MM.1S (cell line): ENCODE results near the gene GTSE1.
"Not testable (repeated sequence)": the region's sequence is repeated elsewhere in the genome, so short reads cannot be mapped to it uniquely, and the experiment has no call there.

ENCODE experiments used
- DNase-seq: peaks from one replicate; pipeline ENCODE4 v3.0.0-alpha.2; 2015
- H2AFZ ChIP-seq: fragments of 300-600 bp; sonication (generic); 2 replicates; pipeline ENCODE4 v1.6.0; 2016; ENCODE audit warnings: antibody characterized with exemption, low read length
- H3F3A ChIP-seq: fragments of 300-600 bp; sonication (generic); 2 replicates; pipeline ENCODE4 v1.6.1; 2016; ENCODE audit warnings: mild to moderate bottlenecking, antibody characterized with exemption, low read length, moderate library complexity, mixed read lengths; ENCODE audit not compliant: insufficient read depth
- H3K27ac ChIP-seq: fragments of 300-600 bp; sonication (generic); 2 replicates; pipeline ENCODE4 v1.5.1; 2016; ENCODE audit warnings: mild to moderate bottlenecking, low read length
- H3K27me3 ChIP-seq: fragments of 300-600 bp; sonication (generic); replicated peaks from 2 replicates; pipeline ENCODE4 v1.6.0; 2016; ENCODE audit warnings: low read length; ENCODE audit not compliant: insufficient read depth
- H3K36me3 ChIP-seq: fragments of 300-600 bp; sonication (generic); replicated peaks from 2 replicates; pipeline ENCODE4 v1.6.1; 2016; ENCODE audit warnings: mild to moderate bottlenecking, low read length, mixed read lengths; ENCODE audit not compliant: insufficient read depth
- H3K4me1 ChIP-seq: fragments of 300-600 bp; sonication (generic); 2 replicates; pipeline ENCODE4 v1.6.1; 2016; ENCODE audit warnings: low read length, mixed read lengths
- H3K4me2 ChIP-seq: fragments of 300-600 bp; sonication (generic); 2 replicates; pipeline ENCODE4 v1.6.0; 2016; ENCODE audit warnings: low read depth, low read length
- H3K4me3 ChIP-seq: fragments of 300-600 bp; sonication (generic); 2 replicates; pipeline ENCODE4 v1.5.1; 2016; ENCODE audit warnings: low read length, mixed read lengths
- H3K79me2 ChIP-seq: fragments of 300-600 bp; sonication (generic); 2 replicates; pipeline ENCODE4 v1.6.1; 2016; ENCODE audit warnings: mixed run types, low read length, mixed read lengths
- H3K9ac ChIP-seq: fragments of 300-600 bp; sonication (generic); 2 replicates; pipeline ENCODE4 v1.6.1; 2016; ENCODE audit warnings: low read length, mixed read lengths
- H3K9me2 ChIP-seq: fragments of 300-600 bp; sonication (generic); replicated peaks from 2 replicates; pipeline ENCODE4 v1.6.1; 2016; ENCODE audit warnings: mild to moderate bottlenecking, low read length, mixed read lengths; ENCODE audit not compliant: insufficient read depth
- H3K9me3 ChIP-seq: fragments of 300-600 bp; sonication (generic); replicated peaks from 2 replicates; pipeline ENCODE4 v1.6.1; 2016; ENCODE audit warnings: mild to moderate bottlenecking, low read length, mixed read lengths; ENCODE audit not compliant: insufficient read depth
- H4K20me1 ChIP-seq: fragments of 300-600 bp; sonication (generic); 2 replicates; pipeline ENCODE4 v1.6.1; 2016; ENCODE audit warnings: mild to moderate bottlenecking, low read length, moderate library complexity, mixed read lengths; ENCODE audit not compliant: insufficient read depth
- EZH2 ChIP-seq: fragments of 300-600 bp; sonication (generic); optimal IDR thresholded peaks from 2 replicates; pipeline ENCODE3; 2017; ENCODE audit warnings: low read depth, mild to moderate bottlenecking, antibody characterized with exemption, low read length, mixed read lengths
- EZH2phosphoT487 ChIP-seq: fragments of 300-600 bp; sonication (generic); IDR thresholded peaks from 2 replicates; pipeline ENCODE4 v1.6.1; 2018; ENCODE audit warnings: antibody characterized with exemption, low read length
- TF ChIP-seq, protein P1 (sequence below): fragments of 300-600 bp; sonication (generic); IDR thresholded peaks from 2 replicates; pipeline ENCODE4 v1.5.1; 2016; ENCODE audit warnings: antibody characterized with exemption, low read length, mixed read lengths

Gene GTSE1

DNA sequence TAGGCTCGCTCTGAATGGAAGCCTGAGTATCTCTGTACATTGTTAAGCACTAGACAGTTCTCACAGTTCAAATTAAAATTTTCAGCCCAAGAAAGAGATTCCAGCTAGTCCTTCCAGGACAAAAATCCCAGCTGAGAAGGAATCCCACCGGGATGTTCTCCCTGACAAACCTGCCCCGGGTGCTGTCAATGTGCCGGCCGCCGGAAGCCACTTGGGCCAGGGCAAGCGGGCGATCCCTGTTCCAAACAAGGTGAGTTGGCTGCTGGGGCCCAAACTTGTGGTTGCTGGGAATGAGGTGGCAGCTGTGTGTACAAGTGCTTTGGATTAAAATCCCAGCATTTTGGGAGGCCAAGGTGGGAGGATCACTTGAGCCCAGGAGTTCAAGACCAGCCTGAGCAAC, 15.4 kb downstream of the GTSE1 start:
- Histone ChIP-seq H3K9ac (no peak overlapping the region), H3K9me3 (no peaks in the 10 kb centered on the region), H3K9me2 (no peaks in the 10 kb centered on the region), H3K4me2 (no peak overlapping the region), H3K36me3 (peaks cover 14% of the 10 kb centered on the region), H4K20me1 (no peaks in the 10 kb centered on the region), H3K4me1 (no peaks in the 10 kb centered on the region), H3F3A (no peaks in the 10 kb centered on the region), H2AFZ (no peak overlapping the region), H3K27me3 (no peaks in the 10 kb centered on the region), H3K27ac (no peak overlapping the region), H3K4me3 (no peak overlapping the region), H3K79me2 (peaks cover 67% of the 10 kb centered on the region)
- TF ChIP-seq EZH2phosphoT487 (no peak), EZH2 (no peak)
- TF ChIP-seq, protein P1, sequence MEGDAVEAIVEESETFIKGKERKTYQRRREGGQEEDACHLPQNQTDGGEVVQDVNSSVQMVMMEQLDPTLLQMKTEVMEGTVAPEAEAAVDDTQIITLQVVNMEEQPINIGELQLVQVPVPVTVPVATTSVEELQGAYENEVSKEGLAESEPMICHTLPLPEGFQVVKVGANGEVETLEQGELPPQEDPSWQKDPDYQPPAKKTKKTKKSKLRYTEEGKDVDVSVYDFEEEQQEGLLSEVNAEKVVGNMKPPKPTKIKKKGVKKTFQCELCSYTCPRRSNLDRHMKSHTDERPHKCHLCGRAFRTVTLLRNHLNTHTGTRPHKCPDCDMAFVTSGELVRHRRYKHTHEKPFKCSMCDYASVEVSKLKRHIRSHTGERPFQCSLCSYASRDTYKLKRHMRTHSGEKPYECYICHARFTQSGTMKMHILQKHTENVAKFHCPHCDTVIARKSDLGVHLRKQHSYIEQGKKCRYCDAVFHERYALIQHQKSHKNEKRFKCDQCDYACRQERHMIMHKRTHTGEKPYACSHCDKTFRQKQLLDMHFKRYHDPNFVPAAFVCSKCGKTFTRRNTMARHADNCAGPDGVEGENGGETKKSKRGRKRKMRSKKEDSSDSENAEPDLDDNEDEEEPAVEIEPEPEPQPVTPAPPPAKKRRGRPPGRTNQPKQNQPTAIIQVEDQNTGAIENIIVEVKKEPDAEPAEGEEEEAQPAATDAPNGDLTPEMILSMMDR, result no peak
- DNase-seq, result no peak

DNA sequence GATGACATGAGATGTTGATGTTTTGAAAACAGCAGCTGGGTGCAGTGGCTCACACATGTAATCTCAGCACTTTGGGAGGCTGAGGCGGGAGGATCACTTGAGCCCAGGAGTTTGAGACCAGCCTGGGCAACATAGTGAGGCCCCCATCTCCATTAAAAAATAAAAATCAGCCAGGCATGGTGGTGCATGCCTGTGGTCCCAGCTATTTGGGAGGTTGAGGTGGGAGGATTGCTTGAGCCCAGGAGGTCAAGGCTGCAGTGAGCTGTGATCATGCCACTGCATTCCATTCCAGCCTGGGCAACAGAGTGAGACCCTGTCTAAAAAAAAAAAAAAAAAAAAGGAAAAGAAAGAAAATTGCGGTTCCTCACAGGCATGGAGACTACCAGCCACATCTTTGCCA, 16.2 kb downstream of the GTSE1 start:
- H3K9ac ChIP-seq, DNase-seq, H3F3A ChIP-seq, H3K9me2 ChIP-seq, H3K4me1 ChIP-seq, H3K4me3 ChIP-seq, H3K27ac ChIP-seq, H2AFZ ChIP-seq, H3K4me2 ChIP-seq, H3K9me3 ChIP-seq, H4K20me1 ChIP-seq, H3K27me3 ChIP-seq: not testable (repeated sequence)
- peaks cover 67% of the 10 kb centered on the region for H3K79me2 ChIP-seq
- peaks cover 13% of the 10 kb centered on the region for H3K36me3 ChIP-seq

DNA sequence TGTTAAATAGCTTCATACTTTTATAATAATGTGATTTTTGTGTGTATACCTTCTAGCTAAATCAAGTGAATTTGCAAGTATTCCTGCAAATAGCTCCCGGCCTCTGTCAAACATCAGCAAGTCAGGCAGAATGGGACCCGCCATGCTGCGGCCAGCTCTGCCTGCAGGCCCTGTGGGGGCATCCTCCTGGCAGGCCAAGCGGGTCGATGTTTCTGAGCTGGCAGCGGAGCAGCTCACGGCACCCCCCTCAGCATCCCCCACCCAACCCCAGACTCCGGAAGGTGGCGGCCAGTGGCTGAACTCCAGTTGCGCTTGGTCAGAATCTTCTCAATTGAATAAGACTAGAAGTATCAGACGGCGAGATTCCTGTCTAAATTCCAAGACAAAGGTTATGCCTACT, 19.3 kb downstream of the GTSE1 start:
- Histone ChIP-seq H3K4me3 (no peak overlapping the region), H2AFZ (no peak overlapping the region), H3K4me1 (no peaks in the 10 kb centered on the region), H3K4me2 (no peak overlapping the region), H3K27me3 (no peaks in the 10 kb centered on the region), H3K9me2 (no peaks in the 10 kb centered on the region), H3F3A (no peaks in the 10 kb centered on the region), H3K36me3 (0 out of 2 replicates have a peak, but pooled peaks cover 3% of the 10 kb centered on the region), H3K79me2 (peaks cover 65% of the 10 kb centered on the region), H3K27ac (no peak overlapping the region), H4K20me1 (no peaks in the 10 kb centered on the region), H3K9ac (no peak overlapping the region), H3K9me3 (no peaks in the 10 kb centered on the region)
- no peak for DNase-seq
- TF ChIP-seq EZH2phosphoT487 (no peak), EZH2 (no peak)
- TF ChIP-seq, protein P1, result no peak

DNA sequence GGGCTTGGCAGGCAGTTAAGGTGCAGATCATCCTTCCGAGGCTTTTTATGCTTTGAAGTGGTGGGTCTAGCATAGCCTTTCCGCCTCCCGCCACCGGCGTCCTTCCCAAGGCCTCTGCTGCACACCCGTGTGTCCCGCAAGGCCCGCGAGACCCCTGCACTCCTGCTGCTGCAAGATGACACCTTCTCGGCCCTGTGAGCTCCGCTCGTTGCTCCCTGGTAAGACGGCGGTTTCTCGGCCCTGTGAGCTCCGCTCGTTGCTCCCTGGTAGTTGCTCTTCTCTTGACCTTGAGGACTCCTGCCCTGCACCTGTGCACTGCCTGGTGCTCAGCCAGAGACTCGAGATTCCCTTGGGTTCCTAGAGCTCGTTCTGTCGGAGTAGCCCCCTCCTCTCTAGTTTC, 21.0 kb downstream of the GTSE1 start:
- no peaks in the 10 kb centered on the region for H3K9me2 ChIP-seq
- H4K20me1 ChIP-seq, result no peaks in the 10 kb centered on the region
- no peaks in the 10 kb centered on the region for H3F3A ChIP-seq
- H3K79me2 ChIP-seq, result peaks cover 70% of the 10 kb centered on the region
- H3K9me3 ChIP-seq, result no peaks in the 10 kb centered on the region
- 0 out of 2 replicates have a peak, but pooled peaks cover 3% of the 10 kb centered on the region for H3K36me3 ChIP-seq
- no peaks in the 10 kb centered on the region for H3K27me3 ChIP-seq
- no peak overlapping the region for H3K4me3 ChIP-seq
- no peak overlapping the region for H2AFZ ChIP-seq
- H3K27ac ChIP-seq, result no peak overlapping the region
- H3K4me2 ChIP-seq, result no peak overlapping the region
- no peaks in the 10 kb centered on the region for H3K4me1 ChIP-seq
- no peak for DNase-seq
- no peak overlapping the region for H3K9ac ChIP-seq
- TF ChIP-seq, protein P1, result no peak
- TF ChIP-seq EZH2phosphoT487 (no peak), EZH2 (no peak)
